Activated CD4-positive, alpha-beta T cell treated with anti-CD3 and anti-CD28 coated beads, Interleukin-2, amount 50 U/mL, for 24 hours (primary cell): ENCODE measurements around the gene SYNE2.

Experiments used
- DNase-seq, 2 donors: peaks; one replicate each; pipeline ENCODE4 v3.0.0-alpha.2; 2020; ENCODE audit warnings: low read depth in 1 of 2, low spot score in 1 of 2

SYNE2 gene

GRCh38 chr14:64238631-64239030 lies 385.8 kb downstream of the SYNE2 start:
- DNase-seq, result no peak

- no peak for DNase-seq
These were observed 391.5 kb downstream of the SYNE2 start for GRCh38 chr14:64244279-64244678.

GRCh38 chr14:64245491-64245890 lies 392.7 kb downstream of the SYNE2 start:
- no peak for DNase-seq

GRCh38 chr14:64246688-64247087 lies 393.9 kb downstream of the SYNE2 start:
- no peak for DNase-seq

- DNase-seq, result no peak
These were observed 394.4 kb downstream of the SYNE2 start for GRCh38 chr14:64247195-64247594.

GRCh38 chr14:64248689-64249088 lies 395.9 kb downstream of the SYNE2 start:
- no peak for DNase-seq

- no peak for DNase-seq
These were observed 396.6 kb downstream of the SYNE2 start for GRCh38 chr14:64249363-64249762.

GRCh38 chr14:64253672-64254071 lies 400.9 kb downstream of the SYNE2 start:
- DNase-seq, result no peak

GRCh38 chr14:64255756-64256155 lies 403.0 kb downstream of the SYNE2 start:
- DNase-seq, result no peak

GRCh38 chr14:64260418-64260817 lies 407.6 kb downstream of the SYNE2 start:
- no peak for DNase-seq

- no peak for DNase-seq
These were observed 412.4 kb downstream of the SYNE2 start for GRCh38 chr14:64265222-64265621.

GRCh38 chr14:64266239-64266638 lies 413.4 kb downstream of the SYNE2 start:
- no peak for DNase-seq

- DNase-seq, result no peak
These were observed 419.2 kb downstream of the SYNE2 start for GRCh38 chr14:64272019-64272418.
